Measurements from ENCODE around the gene MON2.

MON2 gene

GRCh38 chr12:62602255-62603060 lies 135.8 kb downstream of the MON2 start:
- Histone ChIP-seq H3K4me1 (ENCODE audit: control insufficient read depth, insufficient read depth, low read length) (peaks cover 20% of the 10 kb centered on the region), H3K36me3 (ENCODE audit: control insufficient read depth, insufficient read depth, low read length) (no peaks in the 10 kb centered on the region), H3K27me3 (ENCODE audit: control insufficient read depth, insufficient read depth, low read length) (no peaks in the 10 kb centered on the region), H3K4me3 (ENCODE audit: low read depth, low read length) (peak overlapping the region; percentile 83), H3K9me3 (ENCODE audit: control insufficient read depth, insufficient read depth, low read length) (no peaks in the 10 kb centered on the region), H3K9ac (ENCODE audit: low read depth, low read length) (peak overlapping the region; percentile 97)

- Histone ChIP-seq H3K4me3 (ENCODE audit: low read depth, low read length) (peak overlapping the region; percentile 83), H3K9ac (ENCODE audit: low read depth, low read length) (peak overlapping the region; percentile 97), H3K36me3 (ENCODE audit: control insufficient read depth, insufficient read depth, low read length) (no peaks in the 10 kb centered on the region), H3K4me1 (ENCODE audit: control insufficient read depth, insufficient read depth, low read length) (peaks cover 20% of the 10 kb centered on the region), H3K9me3 (ENCODE audit: control insufficient read depth, insufficient read depth, low read length) (no peaks in the 10 kb centered on the region), H3K27me3 (ENCODE audit: control insufficient read depth, insufficient read depth, low read length) (no peaks in the 10 kb centered on the region)
These were observed 136.6 kb downstream of the MON2 start for GRCh38 chr12:62603061-62603810.

- H3K9ac ChIP-seq (ENCODE audit: low read depth, low read length), result peak overlapping the region; percentile 97
- no peaks in the 10 kb centered on the region for H3K9me3 ChIP-seq (ENCODE audit: control insufficient read depth, insufficient read depth, low read length)
- peak overlapping the region; percentile 83 for H3K4me3 ChIP-seq (ENCODE audit: low read depth, low read length)
- no peaks in the 10 kb centered on the region for H3K36me3 ChIP-seq (ENCODE audit: control insufficient read depth, insufficient read depth, low read length)
- peaks cover 20% of the 10 kb centered on the region for H3K4me1 ChIP-seq (ENCODE audit: control insufficient read depth, insufficient read depth, low read length)
- no peaks in the 10 kb centered on the region for H3K27me3 ChIP-seq (ENCODE audit: control insufficient read depth, insufficient read depth, low read length)
These were observed 137.1 kb downstream of the MON2 start for GRCh38 chr12:62603811-62604098.

GRCh38 chr12:62604373-62604772 lies 137.7 kb downstream of the MON2 start:
- peak overlapping the region; percentile 83 for H3K4me3 ChIP-seq (ENCODE audit: low read depth, low read length)
- H3K36me3 ChIP-seq (ENCODE audit: control insufficient read depth, insufficient read depth, low read length), result no peaks in the 10 kb centered on the region
- H3K9ac ChIP-seq (ENCODE audit: low read depth, low read length), result peak overlapping the region; percentile 63
- H3K9me3 ChIP-seq (ENCODE audit: control insufficient read depth, insufficient read depth, low read length), result no peaks in the 10 kb centered on the region
- no peaks in the 10 kb centered on the region for H3K27me3 ChIP-seq (ENCODE audit: control insufficient read depth, insufficient read depth, low read length)
- peaks cover 18% of the 10 kb centered on the region for H3K4me1 ChIP-seq (ENCODE audit: control insufficient read depth, insufficient read depth, low read length)

- peak overlapping the region; percentile 83 for H3K4me3 ChIP-seq (ENCODE audit: low read depth, low read length)
- H3K9me3 ChIP-seq (ENCODE audit: control insufficient read depth, insufficient read depth, low read length), result no peaks in the 10 kb centered on the region
- no peaks in the 10 kb centered on the region for H3K36me3 ChIP-seq (ENCODE audit: control insufficient read depth, insufficient read depth, low read length)
- H3K27me3 ChIP-seq (ENCODE audit: control insufficient read depth, insufficient read depth, low read length), result no peaks in the 10 kb centered on the region
- H3K4me1 ChIP-seq (ENCODE audit: control insufficient read depth, insufficient read depth, low read length), result peaks cover 13% of the 10 kb centered on the region
- H3K9ac ChIP-seq (ENCODE audit: low read depth, low read length), result no peak overlapping the region
These were observed 138.2 kb downstream of the MON2 start for GRCh38 chr12:62604871-62605270.

- Histone ChIP-seq H3K27me3 (ENCODE audit: control insufficient read depth, insufficient read depth, low read length) (no peaks in the 10 kb centered on the region), H3K4me3 (ENCODE audit: low read depth, low read length) (no peak overlapping the region), H3K9me3 (ENCODE audit: control insufficient read depth, insufficient read depth, low read length) (no peaks in the 10 kb centered on the region)
These were observed 139.4 kb downstream of the MON2 start for GRCh38 chr12:62605981-62606380.

GRCh38 chr12:62606654-62607053 lies 140.0 kb downstream of the MON2 start:
- Histone ChIP-seq H3K9ac (ENCODE audit: low read depth, low read length) (no peak overlapping the region), H3K4me1 (ENCODE audit: control insufficient read depth, insufficient read depth, low read length) (peaks cover 9% of the 10 kb centered on the region), H3K36me3 (ENCODE audit: control insufficient read depth, insufficient read depth, low read length) (no peaks in the 10 kb centered on the region), H3K4me3 (ENCODE audit: low read depth, low read length) (no peak overlapping the region), H3K9me3 (ENCODE audit: control insufficient read depth, insufficient read depth, low read length) (no peaks in the 10 kb centered on the region), H3K27me3 (ENCODE audit: control insufficient read depth, insufficient read depth, low read length) (no peaks in the 10 kb centered on the region)

More at GRCh38 chr12:62605981-62606380, 139.4 kb downstream of the MON2 start:
- Histone ChIP-seq H3K4me1 (ENCODE audit: control insufficient read depth, insufficient read depth, low read length) (peaks cover 10% of the 10 kb centered on the region), H3K36me3 (ENCODE audit: control insufficient read depth, insufficient read depth, low read length) (no peaks in the 10 kb centered on the region), H3K9ac (ENCODE audit: low read depth, low read length) (no peak overlapping the region)

GRCh38 chr12:62613081-62613480 lies 146.5 kb downstream of the MON2 start:
- Histone ChIP-seq H3K36me3 (ENCODE audit: control insufficient read depth, insufficient read depth, low read length) (no peaks in the 10 kb centered on the region), H3K27me3 (ENCODE audit: control insufficient read depth, insufficient read depth, low read length) (no peaks in the 10 kb centered on the region), H3K9me3 (ENCODE audit: control insufficient read depth, insufficient read depth, low read length) (no peaks in the 10 kb centered on the region), H3K4me1 (ENCODE audit: control insufficient read depth, insufficient read depth, low read length) (no peaks in the 10 kb centered on the region), H3K4me3 (ENCODE audit: low read depth, low read length) (no peak overlapping the region), H3K9ac (ENCODE audit: low read depth, low read length) (no peak overlapping the region)

- H3K4me1 ChIP-seq (ENCODE audit: control insufficient read depth, insufficient read depth, low read length), result peaks cover 12% of the 10 kb centered on the region
- no peaks in the 10 kb centered on the region for H3K9me3 ChIP-seq (ENCODE audit: control insufficient read depth, insufficient read depth, low read length)
- no peaks in the 10 kb centered on the region for H3K36me3 ChIP-seq (ENCODE audit: control insufficient read depth, insufficient read depth, low read length)
- no peak overlapping the region for H3K9ac ChIP-seq (ENCODE audit: low read depth, low read length)
- H3K27me3 ChIP-seq (ENCODE audit: control insufficient read depth, insufficient read depth, low read length), result no peaks in the 10 kb centered on the region
- no peak overlapping the region for H3K4me3 ChIP-seq (ENCODE audit: low read depth, low read length)
These were observed 151.7 kb downstream of the MON2 start for GRCh38 chr12:62618319-62618718.

GRCh38 chr12:62618930-62619329 lies 152.3 kb downstream of the MON2 start:
- Histone ChIP-seq H3K27me3 (ENCODE audit: control insufficient read depth, insufficient read depth, low read length) (no peaks in the 10 kb centered on the region), H3K9me3 (ENCODE audit: control insufficient read depth, insufficient read depth, low read length) (no peaks in the 10 kb centered on the region), H3K9ac (ENCODE audit: low read depth, low read length) (no peak overlapping the region), H3K4me1 (ENCODE audit: control insufficient read depth, insufficient read depth, low read length) (peaks cover 12% of the 10 kb centered on the region), H3K36me3 (ENCODE audit: control insufficient read depth, insufficient read depth, low read length) (no peaks in the 10 kb centered on the region), H3K4me3 (ENCODE audit: low read depth, low read length) (no peak overlapping the region)

- Histone ChIP-seq H3K9me3 (ENCODE audit: control insufficient read depth, insufficient read depth, low read length) (no peaks in the 10 kb centered on the region), H3K36me3 (ENCODE audit: control insufficient read depth, insufficient read depth, low read length) (no peaks in the 10 kb centered on the region), H3K4me1 (ENCODE audit: control insufficient read depth, insufficient read depth, low read length) (peaks cover 12% of the 10 kb centered on the region), H3K9ac (ENCODE audit: low read depth, low read length) (no peak overlapping the region), H3K27me3 (ENCODE audit: control insufficient read depth, insufficient read depth, low read length) (no peaks in the 10 kb centered on the region), H3K4me3 (ENCODE audit: low read depth, low read length) (no peak overlapping the region)
These were observed 154.5 kb downstream of the MON2 start for GRCh38 chr12:62621101-62621638.

GRCh38 chr12:62622177-62622576 lies 155.6 kb downstream of the MON2 start:
- H3K9me3 ChIP-seq (ENCODE audit: control insufficient read depth, insufficient read depth, low read length), result no peaks in the 10 kb centered on the region
- no peaks in the 10 kb centered on the region for H3K36me3 ChIP-seq (ENCODE audit: control insufficient read depth, insufficient read depth, low read length)
- H3K9ac ChIP-seq (ENCODE audit: low read depth, low read length), result no peak overlapping the region
- no peaks in the 10 kb centered on the region for H3K27me3 ChIP-seq (ENCODE audit: control insufficient read depth, insufficient read depth, low read length)
- H3K4me1 ChIP-seq (ENCODE audit: control insufficient read depth, insufficient read depth, low read length), result peaks cover 12% of the 10 kb centered on the region
- no peak overlapping the region for H3K4me3 ChIP-seq (ENCODE audit: low read depth, low read length)

Measured in iPS-15b (cell line).